ENCODE measurements around the gene RBFOX2.
A peak's percentile ranks its signal among the peaks of the same experiment; 100 is the strongest.
"Not testable (repeated sequence)": the region's sequence is repeated elsewhere in the genome, so short reads cannot be mapped to it uniquely, and the experiment has no call there.

RBFOX2 gene

DNA sequence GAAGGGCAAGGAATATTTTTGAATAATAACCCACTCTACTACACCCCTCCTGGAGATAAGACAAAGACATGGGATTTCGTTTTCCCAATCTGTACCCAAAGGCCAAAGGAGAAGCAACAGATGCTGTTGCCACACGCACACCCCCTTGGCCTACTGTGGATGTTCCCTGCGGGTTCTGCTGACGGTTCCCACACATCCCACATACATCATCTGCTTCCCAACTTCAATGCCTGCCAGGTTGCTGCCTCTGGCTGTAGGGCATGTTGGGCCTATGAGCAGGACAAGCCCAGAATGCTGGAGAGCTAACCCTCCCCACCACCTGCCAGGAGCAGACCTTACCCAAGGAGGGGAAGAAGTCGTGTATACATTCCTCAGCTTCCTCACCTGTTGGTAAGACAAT lies 13.6 kb upstream of the RBFOX2 start:
- no peak for DNase-seq (ENCODE audit: low read depth)

DNA sequence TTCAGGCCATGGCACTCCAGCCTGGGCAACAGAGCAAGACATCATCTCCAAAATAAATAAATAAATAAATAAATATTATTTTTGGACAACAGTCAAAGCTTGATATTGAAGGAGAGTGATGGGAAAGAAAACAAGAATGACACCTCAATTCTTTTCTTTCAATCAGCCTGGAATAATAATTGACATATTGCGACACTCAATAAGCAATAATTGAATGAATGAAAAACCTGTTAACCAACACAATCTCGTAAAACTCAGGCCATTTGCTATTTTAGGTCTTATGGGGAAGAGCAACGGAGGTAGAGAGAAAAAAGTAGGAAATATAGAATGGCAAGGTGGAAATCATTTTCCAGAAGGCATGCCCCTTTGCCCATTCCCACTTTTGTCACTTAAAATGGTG lies 10.5 kb upstream of the RBFOX2 start:
- no peak for DNase-seq (ENCODE audit: low read depth)

DNA sequence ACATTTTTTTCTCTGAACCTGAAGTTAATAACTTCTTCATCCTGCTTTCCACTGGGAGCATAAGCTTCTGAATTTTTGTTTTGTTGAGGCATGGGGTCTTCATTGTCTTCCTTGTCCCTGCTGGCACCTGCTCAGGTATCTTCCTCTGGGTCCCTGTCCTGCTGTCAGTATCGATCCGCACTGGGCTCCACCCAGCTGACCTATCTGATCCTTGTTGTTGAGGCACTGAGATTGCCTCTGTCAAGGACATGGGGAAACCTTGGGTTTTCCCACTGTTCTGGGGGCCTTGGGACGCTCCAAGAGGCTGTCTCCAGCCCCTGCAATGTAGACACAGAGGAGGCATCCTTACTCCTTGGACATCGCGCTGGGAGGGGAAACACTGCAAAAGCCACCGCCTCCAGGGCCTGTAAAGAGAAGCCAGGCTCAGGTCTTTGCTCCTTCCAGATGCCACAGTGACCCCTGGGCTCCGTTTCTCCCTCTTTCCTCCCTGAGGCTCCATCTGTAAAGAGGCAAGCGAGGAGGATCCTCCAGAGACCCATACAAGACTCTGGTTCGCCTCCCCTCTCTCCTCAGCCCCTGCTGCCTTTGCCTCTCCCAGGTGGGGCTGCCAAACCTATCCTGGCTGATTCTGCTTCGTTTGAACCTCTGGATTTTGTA lies 8.6 kb upstream of the RBFOX2 start:
- DNase-seq (ENCODE audit: low read depth), result no peak

DNA sequence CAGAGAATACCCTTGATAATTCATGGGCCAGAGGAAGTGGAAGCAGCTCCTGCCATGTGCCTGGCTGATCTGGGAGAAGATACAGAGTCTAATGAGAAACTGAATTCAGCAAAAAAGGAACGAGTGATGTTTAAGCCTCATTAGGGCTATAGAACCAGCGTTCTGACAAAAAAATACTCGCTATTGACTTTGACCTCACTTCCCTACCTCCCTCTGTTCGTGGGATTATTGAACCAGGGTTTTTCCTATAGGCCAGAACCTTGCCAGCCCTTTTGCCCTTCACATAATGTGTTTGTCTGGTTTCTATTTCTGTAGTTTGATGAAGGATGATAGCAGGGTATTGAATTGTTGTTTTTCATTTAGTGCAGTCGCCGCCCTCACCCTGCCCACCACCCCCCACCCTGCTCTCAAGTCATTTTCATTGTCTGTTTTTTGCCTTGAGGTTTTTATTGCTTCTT lies 7.6 kb upstream of the RBFOX2 start:
- DNase-seq (ENCODE audit: low read depth), result no peak

DNA sequence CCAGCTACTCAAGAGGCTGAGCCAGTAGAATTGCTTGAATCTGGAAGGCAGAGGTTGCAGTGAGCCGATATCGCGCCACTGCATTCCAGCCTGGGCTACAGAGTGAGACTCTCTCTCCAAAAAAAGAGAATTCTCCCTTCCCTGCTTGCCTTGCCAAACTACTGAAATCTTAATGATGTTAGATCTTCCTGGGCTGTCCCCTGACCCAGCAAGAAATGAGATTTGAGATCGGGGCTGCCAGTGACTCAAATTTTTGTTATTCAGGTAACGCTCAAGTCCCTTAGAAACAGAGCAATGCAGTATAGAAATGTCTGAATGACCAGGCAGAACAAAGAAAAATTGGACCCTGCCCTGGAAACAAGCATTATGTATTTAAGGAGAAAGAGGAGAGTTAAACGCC lies 4.0 kb upstream of the RBFOX2 start:
- DNase-seq (ENCODE audit: low read depth), result no peak

DNA sequence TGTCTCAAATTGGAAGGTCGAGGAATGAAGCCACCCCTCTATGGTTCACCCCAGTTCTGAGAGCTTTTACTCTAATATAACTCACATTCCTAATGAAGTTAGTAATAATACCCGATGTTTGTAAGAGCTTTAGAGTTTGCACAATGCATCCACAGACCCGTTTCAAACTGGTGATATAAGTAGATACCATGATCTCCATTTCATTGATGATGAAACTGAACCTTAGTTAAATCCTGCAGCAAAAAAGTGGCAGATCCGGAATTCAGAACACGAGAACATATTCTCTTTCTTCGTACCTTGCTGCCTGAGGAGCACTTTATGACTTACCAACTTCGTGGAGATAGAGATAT lies 757 bp upstream of the RBFOX2 start:
- DNase-seq (ENCODE audit: low read depth), result no peak

DNA sequence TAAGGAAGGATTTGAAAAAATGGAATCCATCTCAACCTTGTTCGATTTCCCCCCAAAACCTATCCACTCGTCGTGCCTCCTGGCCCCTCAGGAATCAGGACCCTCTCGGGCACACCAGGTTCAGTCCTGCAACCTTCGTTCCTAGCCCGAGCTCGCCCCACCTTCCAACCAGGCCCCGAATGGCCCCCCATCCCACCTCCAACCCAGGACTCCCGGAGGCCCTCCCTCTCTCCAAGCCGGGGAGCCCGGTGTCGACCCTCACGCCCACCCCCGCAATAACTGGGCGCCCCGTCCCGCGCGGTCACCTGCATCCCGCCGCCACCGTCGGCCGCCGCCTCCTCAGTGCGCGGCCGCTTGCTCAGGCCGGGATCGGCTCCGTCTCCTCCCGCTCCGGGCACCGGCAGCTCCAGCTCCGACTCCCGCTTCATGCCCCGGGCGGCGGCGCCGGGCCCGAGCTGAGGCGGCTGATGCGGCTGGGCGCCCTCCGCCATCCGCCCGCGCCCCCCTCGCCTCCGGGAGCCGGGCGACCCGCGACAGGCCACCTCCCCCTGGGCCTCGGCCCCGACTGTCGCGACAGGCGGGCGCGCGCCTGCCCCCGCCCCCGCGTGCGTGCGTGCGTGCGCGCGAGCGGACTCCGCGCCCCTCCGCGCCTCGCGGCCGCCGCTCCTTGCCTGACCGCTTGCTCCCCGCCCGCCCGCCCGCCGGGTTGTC lies 534 bp downstream of the RBFOX2 start:
- DNase-seq (ENCODE audit: low read depth), result no peak

DNA sequence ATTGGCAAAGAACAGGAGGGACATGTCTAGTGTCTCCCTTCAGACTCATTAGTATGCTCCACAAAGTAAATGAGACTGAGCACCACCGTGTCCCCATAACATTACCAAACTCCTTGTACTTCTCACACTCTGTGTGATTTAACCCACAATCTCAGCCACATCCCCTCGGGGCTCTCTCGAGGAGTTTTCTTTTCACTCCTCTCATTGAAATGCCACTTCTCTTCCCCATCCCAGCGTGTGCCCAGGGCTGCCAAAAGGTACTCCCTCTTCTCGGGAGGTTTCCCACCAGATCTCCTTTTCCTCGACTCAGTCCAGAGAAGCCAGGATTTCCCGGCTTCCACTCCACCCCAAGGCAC lies 1.1 kb downstream of the RBFOX2 start:
- no peak for DNase-seq (ENCODE audit: low read depth)

DNA sequence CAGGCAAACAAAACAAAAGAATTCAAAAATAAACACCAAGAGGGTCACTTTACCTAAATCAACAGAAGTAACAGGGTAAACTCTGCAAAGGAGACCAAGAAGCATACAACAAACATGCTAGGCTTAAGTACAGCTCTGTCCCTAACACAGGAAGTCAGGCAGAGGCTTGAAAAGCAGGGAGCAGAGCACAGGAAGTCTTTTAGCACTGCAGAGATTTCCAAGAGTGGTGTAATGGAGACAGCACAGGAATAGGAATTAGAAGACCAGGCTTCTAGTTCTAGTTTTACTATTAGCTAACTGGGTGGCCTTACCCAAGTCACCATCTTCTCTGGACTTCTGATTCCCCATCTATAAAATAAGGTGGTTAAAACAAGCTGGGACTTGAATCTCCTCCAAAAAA lies 1.9 kb downstream of the RBFOX2 start:
- DNase-seq (ENCODE audit: low read depth), result no peak

DNA sequence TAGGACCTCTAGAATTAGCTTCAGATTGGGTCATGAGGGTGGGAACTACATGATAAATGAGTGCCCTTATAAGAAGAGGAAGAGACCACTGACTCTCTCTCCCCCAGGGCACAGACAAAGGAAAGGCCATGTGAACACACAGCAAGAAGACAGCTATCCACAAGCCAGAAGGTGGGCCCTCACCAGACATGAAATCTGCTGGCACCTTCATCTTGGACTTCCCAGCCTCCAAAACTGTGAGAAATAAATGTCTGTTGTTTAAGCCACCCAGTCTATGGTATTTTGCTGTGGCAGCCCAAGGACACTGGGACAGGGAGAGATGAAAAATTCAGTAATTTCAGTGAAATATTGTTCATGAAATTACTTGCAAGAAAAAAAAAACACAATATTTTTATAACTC lies 5.9 kb downstream of the RBFOX2 start:
- no peak for DNase-seq (ENCODE audit: low read depth)

DNA sequence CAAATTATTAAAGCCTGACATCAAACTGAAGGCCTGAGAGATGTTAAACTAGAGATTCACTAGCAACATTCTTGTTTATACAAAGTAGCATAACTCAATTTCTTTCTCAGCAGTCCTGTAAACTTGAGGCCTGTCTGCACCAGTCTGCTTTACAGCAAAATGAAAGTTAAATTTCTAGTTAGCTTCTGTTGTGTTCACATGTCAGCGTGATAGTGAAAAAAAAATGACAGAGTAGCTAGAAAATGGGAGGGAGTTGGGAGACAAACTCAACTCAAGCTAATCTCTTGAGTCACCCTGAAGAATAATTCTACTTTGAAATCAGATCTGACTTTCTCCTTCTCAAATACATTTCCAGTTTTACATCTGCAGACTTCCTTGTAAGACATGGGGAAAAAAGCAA lies 6.5 kb downstream of the RBFOX2 start:
- DNase-seq (ENCODE audit: low read depth), result peak; percentile 48

DNA sequence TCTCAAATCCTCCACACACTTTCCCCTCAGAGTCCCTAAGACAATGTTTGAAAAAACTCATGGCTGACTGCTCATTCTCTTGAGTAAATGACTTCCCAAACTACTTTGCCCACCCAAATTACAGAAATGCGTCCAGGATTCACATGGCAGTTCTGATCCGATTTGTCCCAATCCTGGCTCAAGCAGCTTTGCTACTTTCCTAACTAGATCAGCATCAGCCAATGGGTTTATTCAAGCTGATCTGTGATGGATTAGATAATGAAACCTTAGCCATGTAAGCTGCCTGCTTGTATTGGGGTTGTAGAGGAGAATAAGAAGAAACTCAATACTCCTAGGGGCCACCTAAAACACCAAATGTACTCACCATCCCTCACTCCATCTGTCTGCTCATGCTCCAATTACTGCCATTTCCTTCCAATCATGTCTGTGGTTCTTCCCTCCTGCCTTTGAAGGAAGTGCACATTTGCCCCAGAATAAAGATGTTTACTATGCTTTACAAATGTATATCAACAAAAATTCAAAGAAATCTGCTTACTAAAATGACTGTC lies 6.9 kb downstream of the RBFOX2 start:
- no peak for DNase-seq (ENCODE audit: low read depth)

DNA sequence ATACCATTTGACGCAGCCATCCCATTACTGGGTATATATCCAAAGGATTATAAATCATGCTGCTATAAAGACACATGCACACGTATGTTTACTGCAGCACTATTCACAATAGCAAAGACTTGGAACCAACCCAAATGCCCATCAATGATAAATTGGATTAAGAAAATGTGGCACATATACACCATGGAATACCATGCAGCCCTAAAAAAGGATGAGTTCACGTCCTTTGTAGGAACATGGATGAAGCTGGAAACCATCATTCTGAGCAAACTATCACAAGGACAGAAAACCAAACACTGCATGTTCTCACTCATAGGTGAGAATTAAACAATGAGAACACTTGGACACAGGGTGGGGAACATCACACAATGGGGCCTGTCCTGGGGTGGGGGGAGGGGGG lies 7.8 kb downstream of the RBFOX2 start:
- DNase-seq (ENCODE audit: low read depth), result not testable (repeated sequence)

DNA sequence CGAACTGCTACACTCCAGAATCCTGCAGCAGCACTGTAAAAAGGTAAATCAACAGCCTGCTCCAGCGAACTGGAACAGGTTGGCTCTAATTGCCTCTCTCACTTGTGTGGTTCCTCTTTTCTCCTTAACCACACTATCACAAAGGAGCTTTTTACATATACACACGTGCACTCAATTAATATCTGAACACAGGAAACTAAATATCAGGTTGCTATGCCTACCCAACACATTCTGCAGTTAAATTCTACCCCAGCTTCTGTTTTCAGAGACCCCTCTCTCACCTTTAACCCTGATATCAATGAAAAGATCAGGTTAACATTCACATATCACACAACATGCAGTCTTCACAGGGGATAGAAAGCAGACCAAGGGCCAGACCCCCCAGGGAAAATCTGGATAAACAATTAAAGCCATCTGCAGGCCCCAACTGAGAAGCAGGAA lies 11.0 kb downstream of the RBFOX2 start:
- no peak for DNase-seq (ENCODE audit: low read depth)

DNA sequence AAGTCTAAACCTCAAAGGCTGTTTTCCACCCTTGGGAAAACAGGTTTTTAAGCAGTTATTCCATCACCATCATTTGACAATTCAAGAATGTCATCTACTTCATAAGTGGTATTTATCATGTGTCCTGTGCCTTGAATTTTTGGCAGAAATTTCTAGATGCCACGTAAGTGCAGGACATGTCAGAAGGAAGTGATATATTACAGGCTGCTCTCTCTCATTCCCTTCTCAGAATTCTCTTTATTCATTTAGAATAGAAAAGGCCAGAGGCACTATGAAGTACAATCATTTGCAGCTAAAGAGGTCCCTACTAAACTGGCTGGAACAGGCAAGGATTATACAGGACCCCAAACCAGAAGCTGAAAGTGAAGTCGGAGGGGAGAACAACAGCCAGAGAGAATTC lies 11.9 kb downstream of the RBFOX2 start:
- no peak for DNase-seq (ENCODE audit: low read depth)

DNA sequence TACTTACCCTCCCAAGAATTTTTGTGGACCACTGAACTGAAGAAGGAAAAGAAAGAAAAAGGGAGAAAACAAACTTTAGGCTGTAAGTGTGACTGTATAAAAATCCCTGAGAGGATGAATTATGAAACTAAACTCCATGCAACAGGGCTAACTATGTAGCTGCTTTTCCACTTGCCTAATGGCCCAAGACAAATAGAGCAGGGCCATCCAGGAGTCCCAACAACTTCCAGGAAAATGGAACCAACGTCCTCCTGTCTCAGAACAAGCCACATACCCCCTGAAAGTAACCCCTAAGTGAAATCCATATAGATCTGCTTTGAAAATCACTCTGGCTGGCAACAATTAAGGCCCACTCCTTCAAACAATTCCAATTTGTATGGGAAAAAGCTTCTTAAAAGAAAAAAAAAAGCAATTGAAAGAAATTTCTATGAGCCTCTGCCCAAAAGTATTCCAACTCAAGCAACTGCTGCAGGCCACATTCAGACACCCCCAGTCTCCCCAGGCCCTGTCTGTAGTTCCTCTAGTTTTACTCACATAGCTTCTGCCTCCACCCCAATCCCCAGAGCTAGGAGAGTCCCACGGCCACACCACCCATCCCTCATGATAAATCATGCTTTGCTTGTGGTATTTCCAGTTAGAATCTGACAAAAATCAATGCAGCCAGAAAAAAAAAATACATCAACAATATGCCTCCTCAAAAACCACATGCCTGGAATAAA lies 12.7 kb downstream of the RBFOX2 start:
- no peak for DNase-seq (ENCODE audit: low read depth)

DNA sequence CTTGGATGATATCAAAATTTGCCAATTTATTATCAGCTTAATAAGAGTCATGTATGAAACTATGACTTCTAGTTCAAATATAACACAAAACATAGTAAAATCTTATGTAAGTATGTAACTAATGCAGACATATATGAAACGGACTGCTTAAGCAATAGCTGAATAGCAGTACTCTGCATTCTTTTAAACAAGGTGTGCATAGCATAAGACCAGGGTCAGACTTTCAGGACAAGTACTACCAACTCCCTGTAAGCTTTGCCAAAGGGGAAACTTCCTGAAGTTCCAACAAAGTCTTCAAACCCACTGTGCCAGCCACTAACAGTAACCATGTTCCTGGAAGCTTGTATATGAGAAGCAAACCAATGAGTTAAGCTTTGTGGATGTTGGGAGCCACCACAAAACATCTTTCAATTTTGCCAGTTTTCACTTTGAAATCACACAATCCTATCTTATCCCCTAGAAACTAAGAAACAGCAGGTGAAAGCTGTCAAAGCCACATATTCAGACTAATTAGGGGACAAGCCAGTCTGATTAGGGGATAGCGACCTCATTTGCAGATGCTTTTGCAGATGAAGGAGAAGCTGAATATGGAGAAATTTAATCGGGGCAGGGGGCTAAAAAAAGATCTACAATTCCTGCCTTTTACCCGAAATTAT lies 13.3 kb downstream of the RBFOX2 start:
- DNase-seq (ENCODE audit: low read depth), result no peak

DNA sequence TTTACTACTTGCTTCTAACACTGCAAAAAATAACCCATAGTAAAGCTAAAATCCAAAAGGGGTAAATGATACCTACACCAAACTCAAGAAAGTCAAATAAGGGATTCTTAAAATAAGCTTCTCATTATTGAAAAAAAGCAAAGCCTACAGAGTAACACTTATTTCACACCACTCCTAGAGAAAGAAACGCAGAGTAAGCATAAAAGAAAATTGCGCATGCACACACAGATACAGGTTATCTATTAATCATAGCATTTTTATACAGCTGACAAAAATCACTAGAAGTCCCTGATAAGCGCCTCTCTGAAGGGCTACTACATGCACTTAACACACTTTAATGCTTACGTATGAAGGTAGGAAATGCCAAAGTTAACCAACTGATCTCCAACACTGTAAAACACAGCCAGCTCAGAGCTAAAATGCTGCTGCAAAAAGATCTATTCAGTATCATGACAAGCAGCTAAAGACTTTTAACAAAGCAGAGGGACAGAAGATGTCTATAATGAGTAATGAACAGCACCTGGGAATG lies 14.0 kb downstream of the RBFOX2 start:
- DNase-seq (ENCODE audit: low read depth), result no peak

DNA sequence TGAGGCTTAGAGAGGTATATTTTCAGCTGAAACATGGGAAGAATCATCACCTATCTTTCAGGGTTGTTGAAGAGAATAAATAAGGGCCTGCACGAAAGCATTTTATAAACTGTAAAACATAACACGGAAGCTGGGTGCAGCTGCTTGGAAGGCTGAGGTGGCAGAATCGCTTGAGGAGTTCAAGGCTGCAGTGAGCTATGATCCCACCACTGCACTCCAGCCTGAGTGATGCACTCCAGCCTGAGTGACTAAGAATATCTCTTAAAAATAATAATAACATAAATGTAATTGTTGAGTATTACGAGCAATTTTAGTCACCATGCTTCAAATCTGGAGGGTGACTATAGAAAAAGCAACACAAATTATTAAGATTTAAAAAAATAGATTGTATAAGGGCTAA lies 16.3 kb downstream of the RBFOX2 start:
- DNase-seq (ENCODE audit: low read depth), result no peak

DNA sequence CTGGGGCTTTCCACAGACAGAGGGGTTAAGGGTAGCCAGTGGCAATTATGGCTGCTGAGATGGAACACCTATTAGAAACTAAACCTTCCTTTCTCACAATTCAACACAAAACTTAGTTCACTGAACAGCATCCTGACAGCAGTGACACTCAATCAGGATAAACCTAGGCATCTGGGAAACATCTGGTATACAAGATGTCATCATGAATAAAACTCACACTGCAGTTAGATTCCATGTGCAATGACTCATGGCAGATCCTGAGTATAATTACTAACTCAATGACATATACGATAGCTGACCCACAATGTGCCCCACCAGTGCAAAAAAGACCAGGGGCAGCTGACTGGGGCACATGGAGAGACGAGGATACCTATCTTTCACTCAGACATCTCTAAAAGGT lies 17.7 kb downstream of the RBFOX2 start:
- peak; percentile 56 for DNase-seq (ENCODE audit: low read depth)

DNA sequence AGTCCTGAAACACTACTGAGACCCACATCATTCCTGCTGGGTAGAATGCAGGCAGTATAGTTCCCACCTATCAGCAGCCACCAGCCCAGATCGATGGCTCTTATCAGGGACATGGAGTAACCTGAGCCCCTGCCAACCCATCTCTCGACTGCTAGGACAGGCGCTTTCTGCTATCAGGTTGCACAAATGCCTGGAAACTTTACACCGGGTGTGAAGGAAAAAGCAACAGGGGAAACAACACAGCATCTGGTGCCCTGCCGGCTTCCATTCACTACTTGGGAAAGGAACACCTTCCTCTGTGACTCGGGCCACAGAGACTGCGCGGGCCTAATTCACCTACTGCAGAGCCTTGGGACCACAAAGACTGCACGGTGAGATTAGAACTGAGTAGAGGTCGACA lies 18.5 kb downstream of the RBFOX2 start:
- no peak for DNase-seq (ENCODE audit: low read depth)

DNA sequence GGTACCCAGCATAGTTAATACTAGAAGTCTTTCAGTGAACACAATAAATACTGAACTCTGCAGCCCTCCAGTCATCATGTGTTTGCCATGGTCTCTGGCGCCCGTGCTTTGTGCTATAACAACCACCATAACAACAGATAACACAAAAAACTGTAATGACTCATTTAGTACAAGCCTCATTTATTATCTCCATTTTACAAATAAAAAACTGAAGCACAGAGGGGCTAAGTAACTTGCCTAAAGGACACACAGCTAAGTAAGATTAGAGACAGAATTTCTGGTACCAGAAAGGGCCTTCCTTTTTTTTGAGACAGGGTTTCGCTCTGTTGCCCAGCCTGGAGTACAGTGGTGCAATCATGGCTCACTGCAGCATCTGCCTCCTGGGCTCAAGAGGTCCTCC lies 19.5 kb downstream of the RBFOX2 start:
- DNase-seq (ENCODE audit: low read depth), result peak; percentile 27

Measured in stromal cell of bone marrow (primary cell).